Measurements from ENCODE around the gene ANAPC15. TPM values are rescaled to one million over a fixed set of nuclear protein-coding genes. Genes with fewer than 3 reads are reported as not detected.
A peak's percentile ranks its signal among the peaks of the same experiment; 100 is the strongest.

Gene ANAPC15
- total and polyA plus RNA-seq, 9 of the 15 experiments (the other 6 are each of a cell fraction or from before 2014, with no cell fraction given), result 53.0 to 254 (median 75.7) TPM

GRCh38 chr11:72080326-72081183 lies 31.9 kb downstream of the ANAPC15 start, which contains the start of the genes LRRC51 and NUMA1 (continued):
- TF ChIP-seq GTF3C2 (IDR thresholded peaks at IDR 0.05; ENCODE audit: borderline replicate concordance, extremely low read depth, insufficient read length), result no peak
- TF ChIP-seq PKNOX1 (IDR thresholded peaks at IDR 0.05), result peak; percentile 86
- TF ChIP-seq ZNF140 (CRISPR knock-in tag; IDR thresholded peaks at IDR 0.05), result no peak
- no peak for TF ChIP-seq TFAM (CRISPR knock-in tag; conservative IDR thresholded peaks at IDR 0.05)
- 0 out of 2 replicates have a peak, but pooled peaks have one; percentile 38 for TF ChIP-seq NBN (IDR thresholded peaks at IDR 0.05; ENCODE audit: low read depth)
- no peak for TF ChIP-seq ZNF561 (CRISPR knock-in tag; conservative IDR thresholded peaks at IDR 0.05)
- TF ChIP-seq MEF2D (tag; conservative IDR thresholded peaks at IDR 0.05; ENCODE audit: low read depth), result no peak
- TF ChIP-seq HDGF (IDR thresholded peaks at IDR 0.05), result no peak
- peak; percentile 96 for TF ChIP-seq RFX5 (IDR thresholded peaks at IDR 0.05; ENCODE audit: low read depth, low read length)
- TF ChIP-seq MXI1 (IDR thresholded peaks at IDR 0.05; ENCODE audit: low read depth, low read length), result peak; percentile 99
- TF ChIP-seq SP1 (CRISPR knock-in tag; IDR thresholded peaks at IDR 0.05), result peak; percentile 95
- peak; percentile 52; the same call in 1 of the 2 replicates for TF ChIP-seq JUN (IDR thresholded peaks at IDR 0.05; ENCODE audit: borderline replicate concordance, low read depth, low read length)
- TF ChIP-seq JUN (CRISPR knock-in tag; IDR thresholded peaks at IDR 0.05; ENCODE audit: borderline replicate concordance), result no peak
- TF ChIP-seq ZNF79 (CRISPR knock-in tag; IDR thresholded peaks at IDR 0.05; ENCODE audit: low read depth), result no peak
- no peak for TF ChIP-seq U2AF2 (optimal IDR thresholded peaks at IDR 0.05; ENCODE audit: low read depth, low read length)
- peak; percentile 62 for TF ChIP-seq FOSL1 (tag; conservative IDR thresholded peaks at IDR 0.05)
- no peak for TF ChIP-seq ZBTB34 (CRISPR knock-in tag; IDR thresholded peaks at IDR 0.05)
- no peak for TF ChIP-seq CCNT2 (IDR thresholded peaks at IDR 0.05; ENCODE audit: borderline replicate concordance, extremely low read depth, insufficient read length, low read depth, low read length)
- TF ChIP-seq POLR2AphosphoS5 (IDR thresholded peaks at IDR 0.05; ENCODE audit: control insufficient read depth, insufficient read depth, low read depth, low read length), result peak; percentile 78
- no peak; the same call in 1 of the 2 replicates for TF ChIP-seq ZNF644 (tag; IDR thresholded peaks at IDR 0.05; ENCODE audit: low read depth)
- no peak for TF ChIP-seq NCOR1 (IDR thresholded peaks at IDR 0.05)
- TF ChIP-seq NEUROD1 (IDR thresholded peaks at IDR 0.05; ENCODE audit: borderline replicate concordance, low read depth, low read length, partially characterized antibody), result peak; percentile 91
- TF ChIP-seq BACH1 (tag; IDR thresholded peaks at IDR 0.05), result no peak
